ENCODE measurements around the gene GPR150.

DNA sequence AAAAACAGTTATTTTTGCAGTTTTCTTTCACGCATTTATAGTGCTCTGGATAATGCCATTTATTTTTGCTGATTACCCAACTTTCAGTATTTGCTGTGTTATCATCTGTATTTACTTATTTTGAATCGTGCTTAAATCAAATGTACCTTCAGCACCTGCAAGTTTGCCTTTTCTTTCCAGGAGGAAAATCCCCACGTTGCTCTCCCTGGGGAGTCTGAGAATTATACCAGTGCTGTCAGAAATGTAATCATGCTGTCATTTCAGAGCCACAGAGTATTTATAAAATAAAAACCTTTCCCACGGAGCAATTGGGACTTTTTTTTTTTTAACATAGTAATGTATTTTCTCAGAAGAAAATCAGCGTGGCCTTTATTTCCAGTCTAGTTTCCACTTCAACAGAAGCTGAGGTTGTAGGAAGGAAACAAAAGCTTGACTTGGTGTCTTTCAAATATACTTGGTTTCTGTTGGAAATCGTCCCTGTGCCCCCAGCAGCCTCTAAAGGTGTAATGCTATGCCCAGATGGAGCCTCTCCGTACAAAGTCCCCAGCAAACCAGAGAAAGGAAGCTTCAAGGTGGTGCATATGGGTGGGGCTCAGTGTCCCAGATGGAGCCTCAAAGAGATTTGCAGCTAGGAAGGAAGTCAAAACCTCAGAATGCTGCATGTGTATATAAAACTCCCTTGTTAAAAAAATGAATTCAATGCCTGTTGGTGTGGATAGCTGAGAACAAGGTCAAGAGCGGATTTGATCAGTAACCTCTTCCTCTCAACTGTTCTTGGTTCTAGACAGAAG lies 2.1 kb downstream of the GPR150 start:
- TF ChIP-seq, protein P1, sequence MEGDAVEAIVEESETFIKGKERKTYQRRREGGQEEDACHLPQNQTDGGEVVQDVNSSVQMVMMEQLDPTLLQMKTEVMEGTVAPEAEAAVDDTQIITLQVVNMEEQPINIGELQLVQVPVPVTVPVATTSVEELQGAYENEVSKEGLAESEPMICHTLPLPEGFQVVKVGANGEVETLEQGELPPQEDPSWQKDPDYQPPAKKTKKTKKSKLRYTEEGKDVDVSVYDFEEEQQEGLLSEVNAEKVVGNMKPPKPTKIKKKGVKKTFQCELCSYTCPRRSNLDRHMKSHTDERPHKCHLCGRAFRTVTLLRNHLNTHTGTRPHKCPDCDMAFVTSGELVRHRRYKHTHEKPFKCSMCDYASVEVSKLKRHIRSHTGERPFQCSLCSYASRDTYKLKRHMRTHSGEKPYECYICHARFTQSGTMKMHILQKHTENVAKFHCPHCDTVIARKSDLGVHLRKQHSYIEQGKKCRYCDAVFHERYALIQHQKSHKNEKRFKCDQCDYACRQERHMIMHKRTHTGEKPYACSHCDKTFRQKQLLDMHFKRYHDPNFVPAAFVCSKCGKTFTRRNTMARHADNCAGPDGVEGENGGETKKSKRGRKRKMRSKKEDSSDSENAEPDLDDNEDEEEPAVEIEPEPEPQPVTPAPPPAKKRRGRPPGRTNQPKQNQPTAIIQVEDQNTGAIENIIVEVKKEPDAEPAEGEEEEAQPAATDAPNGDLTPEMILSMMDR (conservative IDR thresholded peaks at IDR 0.05 in 1 of 2, IDR thresholded peaks at IDR 0.05 in 1 of 2; ENCODE audit: extremely low read depth in 1 of 2, insufficient read depth in 1 of 2, low read depth in 1 of 2, low read length in 2 of 2), result no peak
- TF ChIP-seq EZH2 (IDR thresholded peaks at IDR 0.05; ENCODE audit: borderline replicate concordance, low read length), result no peak
